Panc1 (cell line): Measurements from ENCODE around the gene NR1I3.

Experiments used
- CTCF ChIP-seq: fragments of 450-650 bp; IDR thresholded peaks from 2 replicates; pipeline ENCODE4 v1.5.1; 2017; ENCODE audit warnings: mild to moderate bottlenecking
- POLR2AphosphoS5 ChIP-seq: IDR thresholded peaks from 2 replicates; pipeline ENCODE4 v1.6.1; 2012; ENCODE audit warnings: mild to moderate bottlenecking, low read depth, low read length, moderate library complexity
- REST ChIP-seq, 2 experiments: IDR thresholded peaks; 2 replicates each; pipeline ENCODE4 v1.6.1; 2011 to 2012; ENCODE audit warnings: low read depth in 2 of 2, control low read depth in 1 of 2, low read length in 1 of 2, mild to moderate bottlenecking in 1 of 2, moderate library complexity in 1 of 2; ENCODE audit not compliant: insufficient read depth in 1 of 2
- SIN3A ChIP-seq: IDR thresholded peaks from 2 replicates; pipeline ENCODE4 v1.6.1; 2012; ENCODE audit warnings: low read depth, mild to moderate bottlenecking, low read length, moderate library complexity, borderline replicate concordance; ENCODE audit not compliant: insufficient read depth

- TF ChIP-seq REST (IDR thresholded peaks at IDR 0.05; ENCODE audit: insufficient read depth in 1 of 2, low read depth in 2 of 2, low read length in 1 of 2) (no peak), POLR2AphosphoS5 (no peak), SIN3A (no peak), CTCF (no peak)
Observed at GRCh38 chr1:161182214-161182613, 55.8 kb downstream of the NR1I3 start.
